ENCODE measurements around the gene UVSSA.

The UVSSA gene

GRCh38 chr4:1338752-1339414 is 8.1 kb upstream of the UVSSA start:
- H3K4me3 ChIP-seq (ENCODE audit: low read depth, low read length), result no peak overlapping the region
- in situ Hi-C loops (cut with HindIII; ENCODE audit: low sequenced_read_pairs), result no loop called here
- no peak for DNase-seq (ENCODE audit: low read depth)
- TF ChIP-seq, protein P1, sequence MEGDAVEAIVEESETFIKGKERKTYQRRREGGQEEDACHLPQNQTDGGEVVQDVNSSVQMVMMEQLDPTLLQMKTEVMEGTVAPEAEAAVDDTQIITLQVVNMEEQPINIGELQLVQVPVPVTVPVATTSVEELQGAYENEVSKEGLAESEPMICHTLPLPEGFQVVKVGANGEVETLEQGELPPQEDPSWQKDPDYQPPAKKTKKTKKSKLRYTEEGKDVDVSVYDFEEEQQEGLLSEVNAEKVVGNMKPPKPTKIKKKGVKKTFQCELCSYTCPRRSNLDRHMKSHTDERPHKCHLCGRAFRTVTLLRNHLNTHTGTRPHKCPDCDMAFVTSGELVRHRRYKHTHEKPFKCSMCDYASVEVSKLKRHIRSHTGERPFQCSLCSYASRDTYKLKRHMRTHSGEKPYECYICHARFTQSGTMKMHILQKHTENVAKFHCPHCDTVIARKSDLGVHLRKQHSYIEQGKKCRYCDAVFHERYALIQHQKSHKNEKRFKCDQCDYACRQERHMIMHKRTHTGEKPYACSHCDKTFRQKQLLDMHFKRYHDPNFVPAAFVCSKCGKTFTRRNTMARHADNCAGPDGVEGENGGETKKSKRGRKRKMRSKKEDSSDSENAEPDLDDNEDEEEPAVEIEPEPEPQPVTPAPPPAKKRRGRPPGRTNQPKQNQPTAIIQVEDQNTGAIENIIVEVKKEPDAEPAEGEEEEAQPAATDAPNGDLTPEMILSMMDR (IDR thresholded peaks at IDR 0.05; ENCODE audit: low read depth, low read length, missing control alignments), result no peak

- in situ Hi-C loops (cut with HindIII; ENCODE audit: low sequenced_read_pairs), result no loop called here
- no peak overlapping the region for H3K4me3 ChIP-seq (ENCODE audit: low read depth, low read length)
- DNase-seq (ENCODE audit: low read depth), result no peak
- TF ChIP-seq, protein P1 (IDR thresholded peaks at IDR 0.05; ENCODE audit: low read depth, low read length, missing control alignments), result no peak
Measured at GRCh38 chr4:1339489-1339888, 7.5 kb upstream of the UVSSA start.

DNA sequence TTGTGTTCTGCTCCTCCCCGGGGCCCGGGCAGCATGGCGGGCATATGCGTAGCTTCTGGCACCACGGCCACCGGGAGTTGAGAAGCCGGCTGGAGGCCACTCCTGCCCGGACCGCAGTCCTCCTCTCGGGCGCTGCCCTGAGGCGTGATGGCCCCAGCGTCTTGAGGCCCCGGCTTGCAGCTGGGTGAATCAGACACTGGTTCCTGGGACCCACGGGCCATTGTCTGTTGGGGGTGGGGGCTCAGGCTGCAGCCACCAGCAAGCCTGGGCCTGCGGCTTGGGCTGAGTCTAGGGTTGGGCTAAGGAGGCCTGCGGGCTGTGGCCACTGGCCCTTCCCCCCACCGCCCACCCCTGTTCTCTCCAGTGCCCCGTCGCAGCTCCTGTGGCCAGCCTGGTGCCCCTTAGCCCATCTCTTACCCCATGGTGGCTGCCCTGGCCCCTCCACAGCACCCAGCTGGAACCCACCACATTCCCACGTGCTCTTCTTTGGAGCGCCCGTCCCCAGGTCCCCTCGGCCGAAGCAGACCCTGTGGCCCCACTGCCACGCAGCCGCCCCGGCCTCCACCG is 6.7 kb upstream of the UVSSA start:
- no peak overlapping the region for H3K4me3 ChIP-seq (ENCODE audit: low read depth, low read length)
- no peak for DNase-seq (ENCODE audit: low read depth)
- in situ Hi-C loops (cut with HindIII; ENCODE audit: low sequenced_read_pairs), result no loop called here
- TF ChIP-seq, protein P1 (IDR thresholded peaks at IDR 0.05; ENCODE audit: low read depth, low read length, missing control alignments), result no peak

- TF ChIP-seq, protein P1 (IDR thresholded peaks at IDR 0.05; ENCODE audit: low read depth, low read length, missing control alignments), result no peak
- in situ Hi-C loops (cut with HindIII; ENCODE audit: low sequenced_read_pairs), result no loop called here
- H3K4me3 ChIP-seq (ENCODE audit: low read depth, low read length), result no peak overlapping the region
- no peak for DNase-seq (ENCODE audit: low read depth)
Measured at GRCh38 chr4:1340861-1341260, 6.1 kb upstream of the UVSSA start.

DNA sequence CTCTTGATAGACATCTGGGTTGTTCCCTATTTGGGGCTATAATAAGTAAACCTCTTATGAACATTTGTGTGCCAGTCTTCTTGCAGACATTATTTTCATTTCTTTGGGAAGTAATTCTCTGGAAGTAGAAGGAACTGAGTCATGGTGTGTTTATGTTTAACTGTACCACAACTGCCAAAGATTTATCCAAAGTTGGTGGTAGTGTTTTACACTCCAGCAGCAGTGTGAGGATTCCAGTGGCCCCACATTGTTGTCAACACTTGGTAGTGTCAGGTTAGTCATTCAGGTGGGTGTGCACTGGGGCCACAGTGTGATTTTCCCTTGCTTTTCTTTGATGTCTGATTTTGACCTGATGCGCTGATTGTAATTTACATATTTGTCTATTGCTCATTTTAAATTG is 5.0 kb upstream of the UVSSA start:
- no peak for DNase-seq (ENCODE audit: low read depth)
- TF ChIP-seq, protein P1 (IDR thresholded peaks at IDR 0.05; ENCODE audit: low read depth, low read length, missing control alignments), result no peak
- H3K4me3 ChIP-seq (ENCODE audit: low read depth, low read length), result no peak overlapping the region
- in situ Hi-C loops (cut with HindIII; ENCODE audit: low sequenced_read_pairs), result no loop called here

- DNase-seq (ENCODE audit: low read depth), result no peak
- TF ChIP-seq, protein P1 (IDR thresholded peaks at IDR 0.05; ENCODE audit: low read depth, low read length, missing control alignments), result no peak
- in situ Hi-C loops (cut with HindIII; ENCODE audit: low sequenced_read_pairs), result no loop called here
- no peak overlapping the region for H3K4me3 ChIP-seq (ENCODE audit: low read depth, low read length)
Measured at GRCh38 chr4:1344696-1345095, 2.3 kb upstream of the UVSSA start.
